ENCODE data around the gene SLC9A4. TPM values are rescaled to one million over a fixed set of nuclear protein-coding genes. Genes with fewer than 3 reads are reported as not detected.

The SLC9A4 gene
- total RNA-seq, 1 donor from 2014 or later, result 1.3 TPM

DNA sequence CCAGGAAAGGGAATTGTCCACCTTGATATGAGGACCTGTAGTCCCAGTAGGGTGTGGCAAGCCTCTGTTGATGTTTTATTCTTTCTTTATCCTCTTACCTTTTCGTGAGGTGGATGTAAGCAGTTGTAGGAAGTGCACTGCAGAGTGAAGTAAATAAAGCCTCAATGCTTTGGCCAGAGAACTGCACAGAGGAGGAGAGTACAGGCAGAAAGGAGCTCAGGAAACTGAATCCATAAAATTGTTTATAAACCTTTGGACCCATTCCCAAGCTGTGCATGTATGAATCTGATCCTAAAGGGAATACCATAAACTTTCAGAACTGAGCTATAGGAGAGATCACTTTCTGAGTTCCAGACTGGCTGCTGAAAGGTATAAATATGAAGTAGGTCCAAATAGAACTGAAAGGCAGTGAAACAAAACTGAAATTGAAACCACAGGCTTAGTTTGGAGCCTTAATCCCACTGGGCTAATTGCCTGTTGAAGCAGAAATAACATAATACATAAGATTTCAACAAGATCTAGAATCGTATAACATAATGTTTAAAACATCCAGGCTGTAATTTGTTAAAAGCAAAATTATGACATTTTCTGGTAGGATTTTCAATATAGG is 17.9 kb upstream of the SLC9A4 start:
- no peak for DNase-seq

DNA sequence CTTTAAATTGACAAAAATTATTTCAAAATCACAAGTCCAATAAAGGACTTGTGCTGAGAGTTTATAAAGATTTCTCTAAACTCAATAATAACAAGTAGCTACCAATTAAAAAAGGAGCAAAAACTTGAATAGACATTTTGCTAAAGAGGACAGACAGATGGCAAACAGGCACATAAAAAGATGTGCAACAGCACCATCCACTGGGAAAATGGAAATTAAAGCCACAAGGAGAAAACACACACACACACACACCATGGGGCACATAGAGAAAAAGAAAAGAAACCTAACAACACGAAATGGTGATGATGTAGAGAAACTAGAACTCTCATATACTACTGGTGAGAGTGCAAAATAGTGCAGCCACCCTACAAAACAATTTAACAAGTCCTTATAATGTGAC is 12.6 kb upstream of the SLC9A4 start:
- no peak for DNase-seq

DNA sequence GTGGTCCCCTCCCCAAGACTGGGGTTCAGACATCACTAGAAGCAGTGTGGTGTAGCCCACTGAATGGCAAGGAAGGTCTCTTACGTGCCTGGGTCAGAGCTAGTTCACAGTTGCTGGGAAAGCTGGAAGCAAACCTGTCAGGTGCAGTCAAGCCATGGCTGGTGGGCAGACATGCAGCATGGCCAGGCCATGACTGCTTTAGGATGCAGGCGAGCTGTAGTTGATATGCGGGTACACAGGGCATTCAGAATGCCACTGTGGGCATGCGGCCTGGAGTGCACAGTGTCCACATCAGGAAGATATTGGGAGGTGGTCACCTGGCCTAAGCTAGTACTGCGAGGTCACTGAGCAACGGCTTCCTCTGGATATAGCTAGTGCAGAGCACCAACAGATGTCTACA is 11.8 kb upstream of the SLC9A4 start:
- DNase-seq, result no peak

DNA sequence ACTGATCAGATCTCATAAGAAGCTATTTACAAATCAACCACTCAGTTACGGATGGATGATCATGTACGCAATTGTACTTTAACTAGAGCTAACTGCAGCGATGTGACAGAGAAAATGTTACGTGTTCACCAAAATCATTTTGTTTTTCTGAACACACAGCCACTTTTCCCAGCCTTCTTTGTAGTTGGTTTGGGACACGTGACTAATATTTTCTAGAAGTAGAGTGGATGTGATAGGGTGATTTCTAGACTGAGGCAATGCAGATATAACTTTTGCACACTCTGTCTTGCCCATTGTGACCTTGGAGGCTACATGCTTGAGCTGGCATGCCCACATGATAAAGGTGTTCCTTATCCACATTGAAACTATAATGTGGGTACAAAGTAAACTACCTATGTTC is 9.9 kb upstream of the SLC9A4 start:
- DNase-seq, result no peak

DNA sequence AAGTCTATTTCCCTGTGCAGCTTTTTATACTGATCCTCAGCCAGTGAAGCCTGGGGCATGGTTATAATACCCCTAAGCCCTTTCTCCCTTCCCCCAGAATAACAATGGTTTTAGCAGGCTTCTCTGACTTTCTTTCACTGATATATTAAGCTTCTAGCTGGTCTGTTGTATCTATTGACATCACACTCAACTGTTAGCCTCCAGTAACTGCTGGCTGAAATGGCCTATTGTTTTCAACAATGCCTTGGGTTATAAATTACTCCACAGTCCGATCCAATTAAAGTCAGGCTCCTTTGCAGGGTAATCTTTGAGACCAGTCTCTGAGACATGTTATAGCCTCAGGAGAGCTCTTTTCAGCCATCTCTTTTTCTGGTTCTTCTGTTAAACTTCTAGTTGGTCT is 2.9 kb upstream of the SLC9A4 start:
- no peak for DNase-seq

DNA sequence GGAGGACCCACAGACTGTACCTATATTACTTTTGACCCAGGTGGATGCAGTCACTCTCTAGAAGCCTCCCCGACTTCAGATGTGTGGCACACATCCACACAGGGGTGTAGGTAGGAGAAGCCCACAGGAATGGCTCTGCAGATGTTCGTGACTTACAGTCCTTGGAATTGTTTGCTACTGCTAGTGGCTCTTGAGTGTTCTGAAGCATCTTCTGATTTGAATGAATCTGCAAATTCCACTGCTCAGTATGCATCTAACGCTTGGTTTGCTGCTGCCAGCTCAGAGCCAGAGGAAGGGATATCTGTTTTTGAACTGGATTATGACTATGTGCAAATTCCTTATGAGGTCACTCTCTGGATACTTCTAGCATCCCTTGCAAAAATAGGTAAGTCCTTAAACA is 605 bp downstream of the SLC9A4 start:
- DNase-seq, result no peak

DNA sequence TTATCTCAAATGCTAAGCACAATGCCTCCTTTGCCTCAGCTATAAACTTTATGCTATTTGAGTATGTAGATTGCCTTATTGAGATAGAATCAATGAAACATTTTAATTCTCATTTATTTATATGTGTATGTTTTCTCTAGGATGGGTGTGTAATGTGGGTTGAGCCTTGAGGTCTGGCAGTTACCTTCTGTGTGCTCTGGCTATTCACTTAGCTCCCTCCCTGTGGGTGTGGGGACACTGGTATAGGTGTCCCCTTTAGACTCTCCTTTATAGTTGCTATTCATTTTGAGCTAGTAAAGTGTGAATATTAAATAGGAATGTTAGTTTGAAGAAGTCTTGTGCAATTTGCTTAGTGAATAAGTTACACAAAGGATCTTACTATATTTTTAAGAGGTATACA is 1.8 kb downstream of the SLC9A4 start:
- no peak for DNase-seq

DNA sequence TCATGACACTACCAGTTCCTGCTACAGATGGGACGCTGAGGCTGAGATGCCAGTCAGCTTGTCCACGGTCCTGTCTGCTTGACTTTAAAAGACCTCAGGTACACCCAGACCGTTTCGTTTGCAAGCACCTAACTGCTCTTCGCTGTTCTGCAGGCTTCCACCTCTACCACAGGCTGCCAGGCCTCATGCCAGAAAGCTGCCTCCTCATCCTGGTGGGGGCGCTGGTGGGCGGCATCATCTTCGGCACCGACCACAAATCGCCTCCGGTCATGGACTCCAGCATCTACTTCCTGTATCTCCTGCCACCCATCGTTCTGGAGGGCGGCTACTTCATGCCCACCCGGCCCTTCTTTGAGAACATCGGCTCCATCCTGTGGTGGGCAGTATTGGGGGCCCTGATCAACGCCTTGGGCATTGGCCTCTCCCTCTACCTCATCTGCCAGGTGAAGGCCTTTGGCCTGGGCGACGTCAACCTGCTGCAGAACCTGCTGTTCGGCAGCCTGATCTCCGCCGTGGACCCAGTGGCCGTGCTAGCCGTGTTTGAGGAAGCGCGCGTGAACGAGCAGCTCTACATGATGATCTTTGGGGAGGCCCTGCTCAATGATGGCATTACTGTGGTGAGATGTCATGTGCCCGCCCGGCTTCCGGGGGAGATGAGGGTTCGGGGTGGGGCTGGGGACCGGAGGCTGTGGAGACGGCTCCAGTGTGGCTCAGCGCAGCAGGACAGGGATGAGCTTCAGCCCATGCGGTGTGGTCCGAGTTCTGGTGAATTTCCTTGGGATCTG is 5.9 kb downstream of the SLC9A4 start:
- no peak for DNase-seq

DNA sequence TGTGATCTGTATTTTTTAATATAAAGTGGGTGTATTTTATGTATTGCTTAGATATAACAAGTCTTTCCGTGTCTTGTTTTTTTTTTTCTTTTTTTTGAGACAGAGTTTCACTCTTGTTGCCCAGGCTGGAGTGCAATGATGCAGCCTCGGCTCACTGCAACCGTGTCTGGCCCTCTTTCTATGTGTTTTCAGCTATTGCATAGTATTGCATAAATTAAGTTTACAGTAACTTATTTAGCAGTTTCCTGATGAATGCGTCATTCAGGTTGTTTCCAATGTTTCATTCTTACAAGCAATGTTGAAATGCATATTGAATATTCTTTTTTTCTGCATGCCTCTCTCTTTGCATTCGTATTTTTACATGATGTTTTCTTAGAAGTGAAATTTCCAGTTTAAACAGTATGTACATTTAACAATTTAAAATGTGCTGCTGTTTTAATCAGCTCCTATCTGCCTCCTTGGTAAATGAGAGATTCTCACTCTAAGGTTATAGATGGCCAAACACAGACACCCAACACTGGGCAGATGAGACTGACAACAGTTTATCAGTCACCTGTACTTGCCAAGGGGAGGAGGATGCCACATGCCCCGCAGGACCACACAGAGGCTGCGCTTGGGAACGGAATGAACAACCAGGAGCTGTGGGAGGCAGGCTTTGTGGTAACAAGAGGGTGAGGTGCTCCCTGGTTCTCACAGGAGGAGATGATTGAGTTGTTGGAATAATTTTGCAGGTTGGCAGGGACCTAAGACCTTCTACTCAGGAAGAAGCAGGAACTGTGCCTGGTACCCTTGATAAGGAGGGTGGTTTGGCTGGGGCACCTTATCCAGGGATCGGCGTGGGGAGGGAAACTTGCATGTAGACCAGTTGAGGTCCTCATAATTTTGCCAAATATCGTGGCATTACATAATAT is 7.5 kb downstream of the SLC9A4 start:
- DNase-seq, result no peak

DNA sequence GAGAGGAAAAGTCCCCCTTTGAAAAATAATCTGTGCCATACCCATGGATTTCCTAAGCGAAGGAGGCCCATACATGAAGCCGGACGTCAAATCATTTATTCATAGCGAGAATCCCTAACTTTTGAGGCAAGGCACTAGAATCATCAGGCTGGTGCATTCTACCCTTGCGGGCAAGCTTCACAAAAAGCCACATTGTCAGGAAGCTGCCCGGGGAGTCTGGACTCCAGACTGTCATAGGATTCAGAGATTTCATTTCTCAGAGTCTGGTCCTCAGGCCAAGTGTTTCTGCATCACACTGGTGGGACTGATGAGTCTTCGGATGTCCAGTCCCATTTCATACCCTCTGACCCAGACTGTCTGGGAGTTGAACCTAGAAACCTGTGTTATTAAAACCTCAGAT is 8.9 kb downstream of the SLC9A4 start:
- no peak for DNase-seq

DNA sequence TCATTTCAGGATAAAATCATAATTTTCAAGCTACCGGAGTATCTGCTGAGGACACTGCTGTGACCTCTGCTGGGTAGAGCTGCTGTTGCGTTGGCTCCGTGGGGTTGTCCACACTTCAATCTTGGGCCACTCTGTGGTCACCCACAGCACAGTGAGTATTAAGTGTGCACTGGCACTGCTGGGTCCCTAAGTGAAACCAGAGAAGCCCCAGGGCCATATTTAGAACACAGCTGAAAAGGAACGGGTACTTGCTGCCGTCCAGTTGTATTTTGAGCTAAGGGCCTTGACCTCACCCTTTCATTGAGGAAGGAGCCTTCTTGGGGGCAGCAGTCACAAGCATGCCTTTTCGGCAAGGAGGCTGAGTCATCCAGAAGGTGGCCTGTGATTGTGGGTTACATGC is 10.1 kb downstream of the SLC9A4 start:
- no peak for DNase-seq

DNA sequence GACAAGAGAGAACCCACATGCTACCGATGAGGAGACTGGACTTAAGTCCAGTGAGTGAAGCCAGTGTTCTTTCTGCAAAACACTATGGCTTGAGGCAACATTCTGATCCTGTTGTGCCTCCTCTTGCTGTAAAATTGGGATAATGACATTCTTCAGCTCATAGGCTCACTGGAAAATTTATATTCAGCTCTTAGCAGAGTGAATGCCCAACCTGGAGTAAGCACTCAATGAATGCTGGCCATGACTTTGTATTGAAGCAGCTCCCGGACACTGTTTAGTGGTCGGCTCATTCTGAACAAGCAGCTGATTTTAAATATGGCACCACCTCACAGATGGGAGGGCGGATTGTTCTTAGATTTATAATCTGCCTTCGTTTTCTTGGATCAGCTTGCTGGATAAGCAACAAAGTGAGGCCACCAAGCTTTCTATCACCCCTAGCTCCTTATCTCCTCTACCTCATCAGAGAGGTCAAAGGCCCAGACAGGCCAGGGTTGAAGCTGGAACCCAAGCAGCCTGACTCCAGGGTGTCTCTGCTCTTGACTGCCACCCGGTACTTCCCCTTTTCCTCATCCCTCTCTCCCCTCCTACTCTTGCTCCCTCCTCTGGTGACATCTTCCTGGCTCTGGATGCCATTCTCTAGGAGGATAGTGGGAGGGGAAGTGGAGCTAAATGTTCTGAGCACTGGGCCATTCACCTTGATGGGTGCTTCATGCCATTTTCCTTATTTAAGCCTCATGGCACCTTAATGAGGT is 11.5 kb downstream of the SLC9A4 start:
- DNase-seq, result no peak

DNA sequence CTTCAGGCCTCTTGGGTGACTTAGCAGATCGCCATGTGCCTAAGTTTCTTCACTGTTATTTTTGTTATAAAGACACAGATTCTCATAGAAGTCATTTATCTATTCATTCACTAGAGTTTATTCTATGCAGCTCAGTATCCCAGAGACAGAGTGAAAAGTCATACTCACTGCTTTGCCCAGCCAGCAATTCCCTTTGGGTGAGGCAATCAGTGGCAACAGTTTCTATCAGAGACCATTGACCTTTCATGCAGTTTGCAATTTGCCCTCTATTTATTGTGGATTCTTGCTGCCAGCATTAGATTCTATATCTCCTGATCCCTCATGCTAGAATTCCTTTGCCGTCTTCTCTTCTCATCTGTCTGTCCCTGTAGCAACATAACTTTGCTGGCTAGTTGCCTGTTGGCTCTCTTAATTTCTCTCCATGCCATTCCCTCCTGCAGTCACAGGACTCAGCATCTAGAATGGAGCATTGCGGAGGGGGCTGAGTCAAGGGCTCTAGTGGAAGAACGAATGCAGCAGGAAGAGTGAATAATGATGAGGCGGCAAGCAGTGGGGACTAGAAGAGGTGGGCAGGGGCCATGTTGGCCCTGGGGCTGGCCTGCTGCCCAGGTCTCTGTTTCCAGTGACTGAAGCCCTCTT is 12.2 kb downstream of the SLC9A4 start:
- DNase-seq, result no peak

DNA sequence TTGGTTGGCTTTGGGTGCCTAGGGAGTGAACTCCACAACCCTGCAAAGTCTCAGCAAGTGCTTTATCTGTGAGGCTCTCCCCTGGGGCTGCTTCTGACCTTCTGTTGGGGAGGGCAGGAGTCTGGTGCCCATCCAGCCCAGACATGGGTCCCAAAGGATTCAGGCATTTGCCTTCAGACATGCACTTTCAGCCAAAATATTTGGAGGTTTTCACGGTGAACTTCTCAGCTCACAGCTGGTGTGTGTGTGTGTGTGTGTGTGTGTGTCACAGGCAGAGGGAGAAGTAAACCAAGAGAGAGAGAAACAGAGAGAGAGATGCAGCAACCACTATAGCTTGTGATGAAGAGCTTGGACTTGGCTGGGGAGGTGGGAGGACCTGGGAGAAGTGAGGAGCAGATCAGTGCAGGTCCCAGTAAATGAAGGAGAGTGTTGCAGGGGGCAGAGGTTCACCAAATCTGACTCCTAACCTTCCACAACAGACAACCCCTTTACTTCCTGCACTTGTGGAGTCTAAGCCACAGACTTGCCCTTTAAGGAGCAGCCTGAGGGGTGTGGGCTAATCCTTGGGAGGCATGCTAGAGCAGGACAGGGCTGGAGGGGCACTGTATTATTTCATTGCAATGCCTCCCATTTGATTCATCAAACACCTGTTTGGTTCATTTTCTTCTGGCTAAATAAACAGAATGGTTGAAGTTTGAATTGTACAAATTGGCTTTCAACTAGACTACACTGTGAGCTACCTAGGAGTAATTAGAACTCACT is 14.1 kb downstream of the SLC9A4 start:
- no peak for DNase-seq

DNA sequence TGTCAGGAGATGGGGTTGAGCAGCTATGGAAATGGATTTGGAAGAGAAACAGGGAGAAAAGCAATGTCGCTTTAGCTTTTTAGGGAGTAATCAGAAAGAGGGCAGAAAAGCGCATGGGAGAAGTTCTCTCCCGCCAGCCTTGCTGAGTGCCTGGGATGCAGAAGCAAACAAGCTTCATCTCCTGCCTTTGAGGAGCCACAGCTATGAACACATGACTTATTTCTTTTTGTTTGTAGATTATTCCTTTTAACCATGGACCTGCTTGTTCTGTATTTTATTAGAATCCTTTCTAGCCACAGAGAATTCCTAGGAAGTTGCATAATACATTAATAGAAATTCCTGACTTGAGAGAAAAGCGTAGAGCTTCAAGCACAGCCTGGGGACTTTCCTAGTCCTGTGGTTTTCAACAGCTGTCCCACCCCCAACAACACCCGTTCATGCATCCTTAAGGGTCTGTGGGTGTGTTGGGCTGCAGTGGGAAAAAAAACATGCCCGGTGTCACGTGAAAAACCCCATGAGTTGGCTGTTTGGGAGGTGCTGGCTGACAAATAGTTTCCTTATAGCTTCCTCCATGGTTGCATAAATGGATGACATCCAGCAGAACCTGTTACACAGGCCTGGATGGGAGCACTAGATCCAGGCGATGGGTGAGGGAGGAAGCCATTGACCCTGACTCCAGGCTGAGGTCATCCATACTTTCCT is 14.9 kb downstream of the SLC9A4 start:
- peak; percentile 69 for DNase-seq

DNA sequence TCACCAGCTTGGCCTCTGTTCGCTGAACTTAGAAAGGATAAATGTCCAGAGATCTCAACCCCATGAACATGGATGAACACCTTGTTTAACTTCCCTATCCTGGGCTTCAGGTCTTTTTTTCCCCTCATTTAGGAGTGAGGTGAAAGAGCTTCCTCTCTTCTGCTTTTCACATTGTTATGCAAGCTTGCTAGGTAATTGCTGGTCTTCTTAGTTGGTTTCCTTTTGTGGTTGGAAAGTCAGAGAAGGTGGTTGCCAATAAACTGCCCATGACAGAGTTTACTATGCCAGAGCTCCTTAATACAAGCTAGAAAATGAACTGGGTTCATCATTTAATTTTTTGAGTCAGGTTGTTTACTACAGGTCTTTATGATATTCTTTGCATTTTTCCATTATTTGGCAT is 16.6 kb downstream of the SLC9A4 start:
- DNase-seq, result no peak

DNA sequence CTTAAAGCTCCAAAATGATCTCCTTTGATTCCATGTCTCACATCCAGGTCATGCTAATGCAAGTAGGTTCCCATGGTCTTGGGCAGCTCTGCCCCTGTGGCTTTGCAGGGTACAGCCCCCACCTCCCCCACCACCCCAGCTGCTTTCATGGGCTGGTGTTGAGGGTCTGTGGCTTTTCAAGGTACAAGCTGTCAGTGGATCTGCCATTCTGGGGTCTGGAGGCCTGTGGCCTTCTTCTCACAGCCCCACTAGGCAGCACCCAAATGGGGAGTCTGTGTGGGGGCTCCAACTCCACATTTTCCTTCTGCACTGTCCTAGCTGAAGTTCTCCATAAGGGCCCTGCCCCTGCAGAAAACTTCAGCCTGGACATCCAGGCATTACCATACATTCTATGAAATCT is 19.0 kb downstream of the SLC9A4 start:
- no peak for DNase-seq

DNA sequence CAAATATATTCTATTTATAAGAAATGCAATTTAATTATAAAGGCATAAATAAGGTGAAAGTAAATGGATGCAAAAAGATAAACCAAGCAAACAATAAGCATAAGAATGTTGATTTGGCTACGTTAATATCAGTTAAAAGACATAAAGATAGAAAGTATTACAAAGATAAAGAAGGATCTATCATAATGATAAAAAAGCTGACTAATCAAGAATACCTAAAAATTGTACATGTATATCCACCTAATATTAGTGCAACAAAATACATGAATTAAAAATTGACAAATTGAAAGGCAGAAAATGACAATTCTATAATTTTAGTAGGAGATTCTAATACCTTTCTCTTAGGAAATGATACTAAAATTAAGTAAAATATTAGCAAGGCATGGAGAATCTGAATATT is 21.5 kb downstream of the SLC9A4 start:
- DNase-seq, result no peak

DNA sequence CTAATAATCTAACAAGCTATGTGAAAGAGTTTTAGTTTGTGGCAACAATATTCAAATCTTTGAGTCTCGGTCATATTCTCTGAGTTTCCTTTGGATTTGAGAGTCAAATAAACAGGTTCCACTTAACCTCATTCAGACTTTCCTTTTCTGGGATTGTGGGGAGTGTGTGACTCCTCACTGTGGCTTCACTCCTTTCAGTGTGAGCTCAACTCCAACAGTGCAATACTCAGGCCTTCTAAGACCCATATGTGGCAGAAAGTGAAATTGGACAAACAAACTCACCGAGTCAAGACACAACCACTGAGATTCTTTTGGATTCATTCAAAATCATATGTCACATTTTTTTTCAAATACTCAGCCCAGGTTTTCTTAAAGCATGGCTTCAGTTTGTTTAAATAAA is 25.4 kb downstream of the SLC9A4 start:
- DNase-seq, result no peak

DNA sequence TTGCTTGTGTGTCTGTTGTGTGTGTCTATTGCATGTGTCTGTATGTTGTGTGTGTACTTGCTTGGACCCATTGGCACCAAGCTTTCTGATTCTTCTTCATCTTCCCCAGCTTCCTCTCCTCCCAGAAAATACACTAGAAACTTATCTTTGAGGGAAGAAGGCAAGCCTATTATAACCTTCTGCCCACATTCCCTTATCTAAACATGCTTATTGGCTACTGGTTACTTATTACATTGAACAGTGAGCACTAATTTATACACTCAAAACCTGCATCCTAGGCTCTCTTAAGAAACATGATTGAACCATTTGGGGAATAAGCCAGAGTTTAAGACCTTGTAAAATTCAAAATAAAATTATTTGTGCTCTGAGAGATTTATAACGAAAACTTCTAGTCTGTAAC is 26.5 kb downstream of the SLC9A4 start:
- no peak for DNase-seq

DNA sequence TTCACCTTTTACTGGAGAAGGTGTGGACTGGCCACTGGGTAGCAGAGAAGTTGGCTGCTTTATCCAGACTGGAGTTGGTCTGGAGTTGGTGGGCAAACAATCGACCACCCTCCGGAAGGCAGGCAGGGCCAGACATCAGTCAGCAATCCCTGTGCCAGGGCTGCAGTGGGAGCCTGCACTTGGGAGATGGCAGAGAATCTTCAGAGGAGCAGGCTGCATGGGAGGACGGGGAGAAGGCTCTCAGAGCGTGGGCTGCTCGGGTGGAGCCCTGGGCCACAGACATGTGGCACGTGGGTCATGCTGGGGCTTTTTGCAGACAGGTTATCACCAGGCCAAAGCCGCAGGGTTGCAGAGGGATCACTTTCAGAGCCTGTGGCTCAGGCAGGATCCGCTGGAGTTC is 29.6 kb downstream of the SLC9A4 start:
- no peak for DNase-seq

Measured in skin of body (tissue), 2 donors.